ENCODE measurements around the gene TOM1L1. TPM values are rescaled to one million over a fixed set of nuclear protein-coding genes. Genes with fewer than 3 reads are reported as not detected.

TOM1L1 gene
- total RNA-seq, 1 donor from 2014 or later: 0.41 TPM

- Mint-ChIP-seq H3K36me3 (ENCODE audit: low read depth) (no peaks in the 10 kb centered on the region), H3K27me3 (ENCODE audit: insufficient read depth) (peaks cover 2% of the 10 kb centered on the region), H3K27ac (no peak overlapping the region), H3K4me3 (no peak overlapping the region), H3K9me3 (no peaks in the 10 kb centered on the region), H3K4me1 (ENCODE audit: low read depth) (no peaks in the 10 kb centered on the region)
- no peak for DNase-seq (ENCODE audit: low spot score)
- intact Hi-C loops (cut with micrococcal nuclease): no loop called here
Observed at GRCh38 chr17:54882371-54882770, 18.3 kb upstream of the TOM1L1 start.

GRCh38 chr17:54882950-54883349 is 17.7 kb upstream of the TOM1L1 start:
- no peaks in the 10 kb centered on the region for H3K36me3 Mint-ChIP-seq (ENCODE audit: low read depth)
- DNase-seq (ENCODE audit: low spot score): no peak
- intact Hi-C loops (cut with micrococcal nuclease): no loop called here
- H3K27me3 Mint-ChIP-seq (ENCODE audit: insufficient read depth): peaks cover 2% of the 10 kb centered on the region
- no peaks in the 10 kb centered on the region for H3K9me3 Mint-ChIP-seq
- no peaks in the 10 kb centered on the region for H3K4me1 Mint-ChIP-seq (ENCODE audit: low read depth)
- no peak overlapping the region for H3K4me3 Mint-ChIP-seq
- no peak overlapping the region for H3K27ac Mint-ChIP-seq

- no peak overlapping the region for H3K4me3 Mint-ChIP-seq
- H3K36me3 Mint-ChIP-seq (ENCODE audit: low read depth): no peaks in the 10 kb centered on the region
- no peaks in the 10 kb centered on the region for H3K4me1 Mint-ChIP-seq (ENCODE audit: low read depth)
- no peaks in the 10 kb centered on the region for H3K27me3 Mint-ChIP-seq (ENCODE audit: insufficient read depth)
- DNase-seq (ENCODE audit: low spot score): no peak
- H3K9me3 Mint-ChIP-seq: no peaks in the 10 kb centered on the region
- intact Hi-C loops (cut with micrococcal nuclease): no loop called here
- no peak overlapping the region for H3K27ac Mint-ChIP-seq
Observed at GRCh38 chr17:54883939-54884338, 16.7 kb upstream of the TOM1L1 start.

- Mint-ChIP-seq H3K4me1 (ENCODE audit: low read depth) (no peaks in the 10 kb centered on the region), H3K27me3 (ENCODE audit: insufficient read depth) (no peaks in the 10 kb centered on the region), H3K4me3 (no peak overlapping the region), H3K9me3 (no peaks in the 10 kb centered on the region), H3K27ac (no peak overlapping the region), H3K36me3 (ENCODE audit: low read depth) (no peaks in the 10 kb centered on the region)
- DNase-seq (ENCODE audit: low spot score): no peak
- intact Hi-C loops (cut with micrococcal nuclease): no loop called here
Observed at GRCh38 chr17:54887787-54888186, 12.9 kb upstream of the TOM1L1 start.

GRCh38 chr17:54888254-54888653 is 12.4 kb upstream of the TOM1L1 start:
- Mint-ChIP-seq H3K36me3 (ENCODE audit: low read depth) (no peaks in the 10 kb centered on the region), H3K9me3 (no peaks in the 10 kb centered on the region), H3K27ac (no peak overlapping the region), H3K4me1 (ENCODE audit: low read depth) (no peaks in the 10 kb centered on the region), H3K4me3 (no peak overlapping the region), H3K27me3 (ENCODE audit: insufficient read depth) (no peaks in the 10 kb centered on the region)
- DNase-seq (ENCODE audit: low spot score): no peak
- intact Hi-C loops (cut with micrococcal nuclease): no loop called here

- Mint-ChIP-seq H3K36me3 (ENCODE audit: low read depth) (no peaks in the 10 kb centered on the region), H3K9me3 (no peaks in the 10 kb centered on the region), H3K27me3 (ENCODE audit: insufficient read depth) (no peaks in the 10 kb centered on the region), H3K4me1 (ENCODE audit: low read depth) (no peaks in the 10 kb centered on the region), H3K4me3 (no peak overlapping the region), H3K27ac (no peak overlapping the region)
- intact Hi-C loops (cut with micrococcal nuclease): no loop called here
- DNase-seq (ENCODE audit: low spot score): no peak
Observed at GRCh38 chr17:54888981-54889380, 11.7 kb upstream of the TOM1L1 start.

GRCh38 chr17:54891176-54891821 is 9.4 kb upstream of the TOM1L1 start:
- H3K4me3 Mint-ChIP-seq: no peak overlapping the region
- no peak for DNase-seq (ENCODE audit: low spot score)
- no peak overlapping the region for H3K27ac Mint-ChIP-seq
- H3K27me3 Mint-ChIP-seq (ENCODE audit: insufficient read depth): no peaks in the 10 kb centered on the region
- no peaks in the 10 kb centered on the region for H3K36me3 Mint-ChIP-seq (ENCODE audit: low read depth)
- intact Hi-C loops (cut with micrococcal nuclease): no loop called here
- no peaks in the 10 kb centered on the region for H3K4me1 Mint-ChIP-seq (ENCODE audit: low read depth)
- no peaks in the 10 kb centered on the region for H3K9me3 Mint-ChIP-seq

- Mint-ChIP-seq H3K27ac (no peak overlapping the region), H3K4me1 (ENCODE audit: low read depth) (no peaks in the 10 kb centered on the region), H3K27me3 (ENCODE audit: insufficient read depth) (no peaks in the 10 kb centered on the region), H3K4me3 (no peak overlapping the region), H3K36me3 (ENCODE audit: low read depth) (no peaks in the 10 kb centered on the region), H3K9me3 (no peaks in the 10 kb centered on the region)
- DNase-seq (ENCODE audit: low spot score): no peak
- intact Hi-C loops (cut with micrococcal nuclease): no loop called here
Observed at GRCh38 chr17:54892360-54892759, 8.3 kb upstream of the TOM1L1 start.

- Mint-ChIP-seq H3K4me1 (ENCODE audit: low read depth) (peaks cover 8% of the 10 kb centered on the region), H3K9me3 (no peaks in the 10 kb centered on the region), H3K27ac (no peak overlapping the region), H3K4me3 (no peak overlapping the region), H3K36me3 (ENCODE audit: low read depth) (no peaks in the 10 kb centered on the region), H3K27me3 (ENCODE audit: insufficient read depth) (peaks cover 25% of the 10 kb centered on the region)
- DNase-seq (ENCODE audit: low spot score): no peak
- intact Hi-C loops (cut with micrococcal nuclease): no loop called here
Observed at GRCh38 chr17:54898576-54898975, 2.1 kb upstream of the TOM1L1 start.

- Mint-ChIP-seq H3K4me3 (no peak overlapping the region), H3K9me3 (no peaks in the 10 kb centered on the region), H3K27me3 (ENCODE audit: insufficient read depth) (peaks cover 25% of the 10 kb centered on the region), H3K36me3 (ENCODE audit: low read depth) (no peaks in the 10 kb centered on the region), H3K27ac (no peak overlapping the region), H3K4me1 (ENCODE audit: low read depth) (peaks cover 8% of the 10 kb centered on the region)
- intact Hi-C loops (cut with micrococcal nuclease): no loop called here
- no peak for DNase-seq (ENCODE audit: low spot score)
Observed at GRCh38 chr17:54899201-54899600, 1.5 kb upstream of the TOM1L1 start.

GRCh38 chr17:54899721-54900456 is 763 bp upstream of the TOM1L1 start:
- peaks cover 25% of the 10 kb centered on the region for H3K27me3 Mint-ChIP-seq (ENCODE audit: insufficient read depth)
- no peak for DNase-seq (ENCODE audit: low spot score)
- intact Hi-C loops (cut with micrococcal nuclease): loop anchor here (2.0 kb wide), 1 partner anchor 67 kb away; no protein-coding TSS in a partner anchor

GRCh38 chr17:54901230-54901822 is 674 bp downstream of the TOM1L1 start:
- intact Hi-C loops (cut with micrococcal nuclease): loop anchor here (2.0 kb wide), 1 partner anchor 65 kb away; no protein-coding TSS in a partner anchor
- no peak for DNase-seq (ENCODE audit: low spot score)
- Mint-ChIP-seq H3K27ac (no peak overlapping the region), H3K9me3 (no peaks in the 10 kb centered on the region), H3K36me3 (ENCODE audit: low read depth) (no peaks in the 10 kb centered on the region), H3K4me3 (peak overlapping the region; percentile 4), H3K27me3 (ENCODE audit: insufficient read depth) (peaks cover 25% of the 10 kb centered on the region), H3K4me1 (ENCODE audit: low read depth) (peaks cover 8% of the 10 kb centered on the region)

More at GRCh38 chr17:54899721-54900456, 763 bp upstream of the TOM1L1 start:
- Mint-ChIP-seq H3K36me3 (ENCODE audit: low read depth) (no peaks in the 10 kb centered on the region), H3K4me1 (ENCODE audit: low read depth) (peaks cover 8% of the 10 kb centered on the region), H3K4me3 (peak overlapping the region; percentile 43), H3K9me3 (no peaks in the 10 kb centered on the region), H3K27ac (no peak overlapping the region)

- intact Hi-C loops (cut with micrococcal nuclease): no loop called here
- H3K4me1 Mint-ChIP-seq (ENCODE audit: low read depth): peaks cover 8% of the 10 kb centered on the region
- no peaks in the 10 kb centered on the region for H3K36me3 Mint-ChIP-seq (ENCODE audit: low read depth)
- no peak overlapping the region for H3K4me3 Mint-ChIP-seq
- no peaks in the 10 kb centered on the region for H3K9me3 Mint-ChIP-seq
- no peak overlapping the region for H3K27ac Mint-ChIP-seq
- peaks cover 25% of the 10 kb centered on the region for H3K27me3 Mint-ChIP-seq (ENCODE audit: insufficient read depth)
- no peak for DNase-seq (ENCODE audit: low spot score)
Observed at GRCh38 chr17:54902017-54902416, 1.4 kb downstream of the TOM1L1 start.

Measured in activated T-helper 1 cell treated with anti-CD3 and anti-CD28 coated beads, Interleukin-12 subunit alpha, Interleukin-12 subunit beta, Interleukin-2, Interleukin-4 antibody, amounts not matched to agents 30 ng/mL and 10 ng/mL and 1 ng/mL, durations not matched to agents 14 hours and 24 hours and 36 hours (primary cell).